H9 (cell line): ENCODE data around the gene SMAD7. TPM values are rescaled to one million over a fixed set of nuclear protein-coding genes. Genes with fewer than 3 reads are reported as not detected.

Experiments used
- DNase-seq: peaks from one replicate; pipeline ENCODE4 v3.0.0-alpha.2; 2017
- H2AFZ ChIP-seq: one replicate; pipeline ENCODE4 v1.6.1; 2013; ENCODE audit warnings: mild to moderate bottlenecking, low read length, control low read depth, moderate library complexity
- H2AK5ac ChIP-seq: 2 replicates; pipeline ENCODE4 v1.6.1; 2013; ENCODE audit warnings: low read length, control low read depth, mixed read lengths; ENCODE audit not compliant: insufficient read length
- H2BK120ac ChIP-seq: one replicate; pipeline ENCODE4 v1.6.1; 2013; ENCODE audit warnings: low read depth, mild to moderate bottlenecking, low read length, control low read depth, inconsistent platforms; ENCODE audit not compliant: poor library complexity, severe bottlenecking
- H2BK12ac ChIP-seq: 2 replicates; pipeline ENCODE4 v1.6.1; 2013; ENCODE audit warnings: low read length, control low read depth, mixed read lengths, low read depth; ENCODE audit not compliant: insufficient read length
- H2BK15ac ChIP-seq: 2 replicates; pipeline ENCODE4 v1.6.1; 2013; ENCODE audit warnings: low read depth, low read length, control low read depth
- H2BK20ac ChIP-seq: one replicate; pipeline ENCODE4 v1.6.1; 2013; ENCODE audit warnings: low read depth, mild to moderate bottlenecking, low read length, control low read depth, inconsistent platforms; ENCODE audit not compliant: poor library complexity, severe bottlenecking
- H2BK5ac ChIP-seq: 2 replicates; pipeline ENCODE4 v1.6.1; 2013; ENCODE audit warnings: low read length, control low read depth, mixed read lengths; ENCODE audit not compliant: insufficient read length
- H3K14ac ChIP-seq: 2 replicates; pipeline ENCODE4 v1.6.1; 2013; ENCODE audit warnings: low read length, control low read depth; ENCODE audit not compliant: insufficient read depth
- H3K18ac ChIP-seq: 2 replicates; pipeline ENCODE4 v1.6.1; 2013; ENCODE audit warnings: low read depth, mild to moderate bottlenecking, mixed read lengths, low read length, control low read depth; ENCODE audit not compliant: insufficient read length
- H3K23ac ChIP-seq: 2 replicates; pipeline ENCODE4 v1.6.1; 2013; ENCODE audit warnings: low read length, control low read depth, mixed read lengths, low read depth; ENCODE audit not compliant: insufficient read length
- H3K23me2 ChIP-seq: 2 replicates; pipeline ENCODE4 v1.6.1; 2013; ENCODE audit warnings: low read depth, mild to moderate bottlenecking, mixed read lengths, low read length, control low read depth; ENCODE audit not compliant: insufficient read length, poor library complexity, severe bottlenecking
- H3K27ac ChIP-seq: 2 replicates; pipeline ENCODE4 v1.5.1; 2013; ENCODE audit warnings: low read length, control low read depth, mixed read lengths, low read depth; ENCODE audit not compliant: insufficient read length
- H3K27me3 ChIP-seq: 2 replicates; pipeline ENCODE4 v1.6.1; 2013; ENCODE audit warnings: low read length, control low read depth, inconsistent platforms; ENCODE audit not compliant: insufficient read depth
- H3K4ac ChIP-seq: 2 replicates; pipeline ENCODE4 v1.6.1; 2013; ENCODE audit warnings: low read depth, mild to moderate bottlenecking, control low read depth, inconsistent platforms, low read length, moderate library complexity
- H3K4me1 ChIP-seq: 2 replicates; pipeline ENCODE4 v1.6.1; 2013; ENCODE audit warnings: low read length, control low read depth, inconsistent platforms; ENCODE audit not compliant: insufficient read depth
- H3K4me2 ChIP-seq: 2 replicates; pipeline ENCODE4 v1.6.1; 2013; ENCODE audit warnings: low read length, control low read depth, mixed read lengths; ENCODE audit not compliant: insufficient read length, insufficient read depth
- H3K56ac ChIP-seq: 2 replicates; pipeline ENCODE4 v1.6.1; 2013; ENCODE audit warnings: low read depth, mild to moderate bottlenecking, mixed read lengths, low read length, control low read depth; ENCODE audit not compliant: insufficient read length
- H3K79me1 ChIP-seq: 2 replicates; pipeline ENCODE4 v1.6.1; 2013; ENCODE audit warnings: low read depth, mild to moderate bottlenecking, moderate library complexity, low read length, control low read depth, inconsistent platforms; ENCODE audit not compliant: insufficient read depth, poor library complexity, severe bottlenecking
- H3K79me2 ChIP-seq: 2 replicates; pipeline ENCODE4 v1.6.1; 2013; ENCODE audit warnings: low read length, control low read depth, inconsistent platforms; ENCODE audit not compliant: insufficient read depth
- H3K9ac ChIP-seq: 2 replicates; pipeline ENCODE4 v1.6.1; 2013; ENCODE audit warnings: low read length, control low read depth, mixed read lengths; ENCODE audit not compliant: insufficient read length; ENCODE audit errors: extremely low read depth
- H3K9me3 ChIP-seq: one replicate; pipeline ENCODE4 v1.6.1; 2013; ENCODE audit warnings: low read depth, low read length, inconsistent platforms; ENCODE audit not compliant: control insufficient read depth
- H3T11ph ChIP-seq: one replicate; pipeline ENCODE4 v1.6.1; 2013; ENCODE audit warnings: mild to moderate bottlenecking, low read length, control low read depth, inconsistent platforms
- H4K20me1 ChIP-seq: one replicate; pipeline ENCODE4 v1.6.1; 2013; ENCODE audit not compliant: control insufficient read depth, insufficient read length, insufficient read depth
- H4K5ac ChIP-seq: 2 replicates; pipeline ENCODE4 v1.6.1; 2013; ENCODE audit warnings: low read depth, mild to moderate bottlenecking, mixed read lengths, low read length, control low read depth; ENCODE audit not compliant: insufficient read length
- H4K8ac ChIP-seq: replicated peaks from 2 replicates; pipeline ENCODE4 v1.6.1; 2013; ENCODE audit warnings: low read length, control low read depth, mixed read lengths, low read depth; ENCODE audit not compliant: insufficient read length
- H4K91ac ChIP-seq: 2 replicates; pipeline ENCODE4 v1.6.1; 2013; ENCODE audit warnings: low read depth, mild to moderate bottlenecking, moderate library complexity, mixed read lengths, low read length, control low read depth; ENCODE audit not compliant: insufficient read length
- H3K27ac Mint-ChIP-seq, 3 experiments: 2 replicates in 2 of 3; 3 replicates in 1 of 3; pipeline ENCODE4 v1.8.0; 2020 to 2021; ENCODE audit warnings: mixed read lengths in 3 of 3, mild to moderate bottlenecking in 1 of 3, moderate library complexity in 1 of 3
- H3K27me3 Mint-ChIP-seq: 2 replicates; pipeline ENCODE4 v1.8.0; 2021; ENCODE audit warnings: low read depth, mild to moderate bottlenecking, moderate library complexity, mixed read lengths
- H3K36me3 Mint-ChIP-seq, 3 experiments: 2 replicates in 2 of 3; 3 replicates in 1 of 3; pipeline ENCODE4 v1.8.0; 2020 to 2021; ENCODE audit warnings: low read depth in 3 of 3, mixed read lengths in 3 of 3; ENCODE audit not compliant: insufficient read depth in 1 of 3
- H3K4me1 Mint-ChIP-seq, 2 experiments: 2 replicates each; pipeline ENCODE4 v1.8.0; 2020; ENCODE audit warnings: mixed read lengths in 2 of 2
- H3K4me3 Mint-ChIP-seq, 2 experiments: 2 replicates in 1 of 2; 3 replicates in 1 of 2; pipeline ENCODE4 v1.8.0; 2020 to 2021; ENCODE audit warnings: mild to moderate bottlenecking in 2 of 2, mixed read lengths in 2 of 2, moderate library complexity in 1 of 2
- H3K9me3 Mint-ChIP-seq, 2 experiments: 2 replicates in 1 of 2; 3 replicates in 1 of 2; pipeline ENCODE4 v1.8.0; 2020; ENCODE audit warnings: mild to moderate bottlenecking in 2 of 2, mixed read lengths in 2 of 2, moderate library complexity in 1 of 2
- CTCF ChIP-seq: fragments of 200-600 bp; sonication (generic); conservative IDR thresholded peaks from 3 replicates; pipeline ENCODE4 v1.8.0; 2021; ENCODE audit warnings: antibody characterized with exemption, mild to moderate bottlenecking
- WGBS: extraction: QIAGEN DNeasy Blood & Tissue Kit; methylation state at CpG from one replicate; pipeline ENCODE4 v1.1.7; 2013; ENCODE audit warnings: missing lambda C conversion rate, low lambda C conversion rate, mixed read lengths; ENCODE audit not compliant: insufficient read length; ENCODE audit errors: extremely low coverage; 5-methylcytosine and 5-hydroxymethylcytosine counted together
- total RNA-seq: library from RNA; stranded (reverse); gene quantifications from 2 replicates; pipeline ENCODE4 v1.2.1, GENCODE V29; 2021

SMAD7 gene
- total RNA-seq, 1 experiment from 2014 or later, result 27.7 TPM

- no peak for TF ChIP-seq CTCF
- no peak overlapping the region for H4K5ac ChIP-seq
- H3K23me2 ChIP-seq, result no peaks in the 10 kb centered on the region
- H2AK5ac ChIP-seq, result no peak overlapping the region
- no peak overlapping the region for H3K4me2 ChIP-seq
- no peak overlapping the region for H2BK120ac ChIP-seq
- no peaks in the 10 kb centered on the region for H4K20me1 ChIP-seq
- H2AFZ ChIP-seq, result no peak overlapping the region
- peaks cover 33 to 44% of the 10 kb centered on the region in 2 experiments for H3K4me1 Mint-ChIP-seq
- H4K91ac ChIP-seq, result no peak overlapping the region
- no peak overlapping the region for H2BK12ac ChIP-seq
- H3K9ac ChIP-seq, result no peak overlapping the region
- H3K18ac ChIP-seq, result no peak overlapping the region
- no peak for DNase-seq
- H3K4me3 Mint-ChIP-seq, result no peak overlapping the region
- no peak overlapping the region for H2BK5ac ChIP-seq
- no peak overlapping the region for H3T11ph ChIP-seq
- H3K79me2 ChIP-seq, result no peaks in the 10 kb centered on the region
- H3K27me3 ChIP-seq, result no peaks in the 10 kb centered on the region
- no peaks in the 10 kb centered on the region for H3K9me3 ChIP-seq
- peaks cover 0 to 3% of the 10 kb centered on the region in 2 experiments; a peak in 1 of 5 replicates for H3K9me3 Mint-ChIP-seq
- H3K4me1 ChIP-seq, result peaks cover 3% of the 10 kb centered on the region; the same call in 1 of the 2 replicates
- H3K23ac ChIP-seq, result no peak overlapping the region
- no peaks in the 10 kb centered on the region for H3K79me1 ChIP-seq
- no peak overlapping the region for H3K27ac ChIP-seq
- H2BK15ac ChIP-seq, result no peak overlapping the region
- H3K27ac Mint-ChIP-seq, result peak overlapping the region in 1 of 3 experiments; percentile 94; a peak in 2 of 7 replicates
- no peaks in the 10 kb centered on the region for H3K36me3 Mint-ChIP-seq
- no peak overlapping the region for H3K14ac ChIP-seq
- H3K56ac ChIP-seq, result no peak overlapping the region
- WGBS, result no CpG with 5 or more reads among the region's 14 CpGs
- H2BK20ac ChIP-seq, result no peak overlapping the region
- H3K27me3 Mint-ChIP-seq, result no peaks in the 10 kb centered on the region
- no peak overlapping the region for H4K8ac ChIP-seq
- no peak overlapping the region for H3K4ac ChIP-seq
These were observed 57.6 kb downstream of the SMAD7 start for GRCh38 chr18:48893061-48893607.
